ENCODE data around the gene GULP1.

The GULP1 gene

GRCh38 chr2:188326669-188327301 is 35.1 kb downstream of the GULP1 start:
- DNase-seq = peak; percentile 86

GRCh38 chr2:188327518-188328213 is 36.0 kb downstream of the GULP1 start:
- no peak for DNase-seq

GRCh38 chr2:188328419-188328818 is 36.7 kb downstream of the GULP1 start:
- DNase-seq = no peak

- DNase-seq = no peak
Measured at GRCh38 chr2:188330316-188331053, 38.8 kb downstream of the GULP1 start.

GRCh38 chr2:188332619-188333018 is 40.9 kb downstream of the GULP1 start:
- no peak for DNase-seq

GRCh38 chr2:188333751-188334524 is 42.3 kb downstream of the GULP1 start:
- DNase-seq = peak; percentile 52

- no peak for DNase-seq
Measured at GRCh38 chr2:188338463-188338862, 46.8 kb downstream of the GULP1 start.

- DNase-seq = no peak
Measured at GRCh38 chr2:188340257-188340656, 48.6 kb downstream of the GULP1 start.

- DNase-seq = peak; percentile 67
Measured at GRCh38 chr2:188345020-188345419, 53.3 kb downstream of the GULP1 start.

DNA sequence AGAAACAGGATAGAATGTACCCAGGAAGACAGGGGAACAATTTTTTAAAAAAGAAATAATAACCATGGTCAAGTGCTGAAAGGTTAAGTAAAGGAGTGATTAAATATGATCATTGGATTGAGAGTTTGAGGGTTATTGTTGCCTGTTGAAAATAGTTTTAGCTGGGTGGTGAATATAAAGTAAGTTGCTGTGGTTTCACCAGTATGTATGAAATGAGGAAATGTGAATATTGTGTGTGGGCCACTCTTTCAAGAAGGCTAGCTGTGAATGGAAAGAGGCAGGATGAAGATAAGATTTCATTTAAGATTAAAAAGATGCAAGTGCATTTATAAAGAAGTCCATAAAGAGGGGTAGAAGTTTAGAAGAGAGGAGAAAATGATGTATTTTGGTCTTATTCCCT is 53.8 kb downstream of the GULP1 start:
- DNase-seq = no peak

DNA sequence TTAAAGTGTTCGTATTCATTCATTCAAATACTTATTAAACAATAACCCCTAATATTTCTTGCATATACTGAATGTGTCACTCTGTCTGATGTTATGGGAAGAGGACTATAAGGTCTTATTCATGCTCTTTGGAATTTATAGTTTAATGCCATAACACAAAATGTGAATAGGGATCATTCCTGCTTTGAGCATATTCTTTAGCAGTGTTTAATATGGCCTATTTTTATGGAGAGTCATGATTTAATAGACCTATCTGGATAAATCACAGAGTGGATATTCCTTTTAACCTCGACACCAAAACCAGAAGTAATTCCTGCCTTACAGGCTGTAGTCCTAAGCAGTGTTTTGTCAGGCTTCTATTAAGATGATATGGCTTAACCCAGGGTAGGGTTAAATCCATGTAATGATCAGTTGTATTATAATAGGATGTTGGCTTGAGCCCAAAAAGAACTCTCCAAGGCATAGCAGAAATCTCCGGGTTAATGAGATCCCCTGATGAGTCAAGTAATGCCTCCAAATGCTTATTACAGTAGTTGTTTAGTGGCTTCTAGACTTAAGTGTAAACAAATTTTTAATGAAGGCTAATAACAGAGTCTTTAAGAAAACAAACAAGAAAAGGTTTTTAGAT is 54.3 kb downstream of the GULP1 start:
- DNase-seq = peak; percentile 75

GRCh38 chr2:188349019-188349418 is 57.3 kb downstream of the GULP1 start:
- DNase-seq = no peak

GRCh38 chr2:188353282-188353681 is 61.6 kb downstream of the GULP1 start:
- no peak for DNase-seq

DNA sequence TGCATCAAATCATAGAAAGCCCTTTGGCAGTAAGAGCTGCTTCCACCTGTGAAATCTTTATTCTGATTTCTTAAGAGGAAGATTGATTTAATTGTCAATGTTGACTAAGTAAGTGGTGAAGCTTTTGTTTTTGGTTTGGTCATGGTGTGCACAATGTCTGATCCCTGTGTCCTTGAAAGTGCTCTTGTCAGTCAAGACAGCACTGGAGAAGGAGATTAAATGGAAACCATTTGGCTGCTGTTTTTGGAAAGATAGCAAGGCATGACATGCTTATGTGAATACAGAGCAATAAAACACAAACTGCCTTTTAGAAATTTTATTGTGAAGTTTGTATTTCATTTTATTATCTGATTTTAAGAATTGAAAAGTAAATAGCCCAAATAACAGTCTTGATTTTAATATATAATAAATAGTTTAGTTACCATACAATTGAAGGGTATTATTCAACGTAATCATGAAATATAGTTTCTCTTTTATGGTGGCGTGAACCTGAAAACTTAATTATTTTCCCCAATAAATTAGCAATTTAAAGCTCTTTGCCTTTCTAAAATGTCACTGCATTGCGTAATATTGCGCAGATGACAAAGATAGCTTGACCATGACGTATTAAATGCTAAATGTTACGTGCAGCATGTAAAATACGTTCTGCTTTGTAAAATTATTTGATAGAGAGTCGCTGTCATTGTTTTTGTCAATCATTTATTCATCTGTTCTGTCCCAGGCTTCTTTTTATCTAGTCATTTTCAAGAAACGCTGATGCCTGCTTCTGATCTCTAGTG is 69.0 kb downstream of the GULP1 start:
- DNase-seq = peak; percentile 4

GRCh38 chr2:188364033-188364630 is 72.5 kb downstream of the GULP1 start:
- DNase-seq = no peak

GRCh38 chr2:188365058-188365641 is 73.5 kb downstream of the GULP1 start:
- no peak for DNase-seq

DNA sequence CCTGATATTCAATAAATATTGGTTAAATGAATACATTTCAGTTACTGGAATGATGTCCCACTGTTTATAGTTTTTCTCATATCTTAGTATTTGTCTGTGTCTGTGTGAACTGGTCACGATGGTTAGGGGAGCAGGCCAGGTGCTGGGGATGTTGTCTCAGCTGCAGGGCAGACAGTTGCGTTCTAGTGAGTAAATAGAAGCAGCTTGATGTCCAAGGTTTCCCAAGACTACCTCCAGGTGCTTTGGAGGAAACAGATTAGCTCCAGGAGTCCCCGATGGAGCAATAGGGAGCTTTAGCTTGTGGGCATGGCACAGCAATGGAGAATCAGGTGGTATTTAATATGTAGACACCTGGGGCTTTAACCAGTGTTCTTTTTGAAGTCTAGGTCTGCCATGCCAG is 75.5 kb downstream of the GULP1 start:
- peak; percentile 94 for DNase-seq

GRCh38 chr2:188369365-188369764 is 77.7 kb downstream of the GULP1 start:
- DNase-seq = peak; percentile 72

GRCh38 chr2:188378371-188378950 is 86.8 kb downstream of the GULP1 start:
- DNase-seq = peak; percentile 92

- peak; percentile 57 for DNase-seq
Measured at GRCh38 chr2:188379748-188380147, 88.1 kb downstream of the GULP1 start.

GRCh38 chr2:188380280-188380679 is 88.6 kb downstream of the GULP1 start:
- DNase-seq = peak; percentile 79

Data from NCI-H69 (cell line).